ENCODE data around the gene MEI1.

The MEI1 gene

DNA sequence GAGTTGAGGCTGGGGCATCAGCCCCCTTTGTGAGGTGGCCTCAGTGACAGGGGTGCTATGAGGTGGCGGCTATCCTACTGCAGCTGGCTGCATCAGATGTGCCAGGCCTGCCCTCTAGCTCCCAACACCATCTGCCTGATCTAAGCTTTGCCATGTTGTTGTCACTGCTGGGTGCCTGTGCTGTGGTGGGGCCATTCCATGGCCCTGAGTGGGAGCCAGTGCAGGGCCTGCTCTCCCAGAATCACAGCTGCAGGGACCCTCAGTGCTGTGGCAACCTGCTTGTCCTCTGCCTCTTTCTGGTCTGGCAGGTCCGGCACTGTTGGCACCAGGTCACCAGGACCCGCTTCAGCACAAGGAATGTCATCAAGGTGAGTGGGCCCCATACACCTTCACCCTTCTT, 8.8 kb upstream of the MEI1 start:
- TF ChIP-seq, protein P1, sequence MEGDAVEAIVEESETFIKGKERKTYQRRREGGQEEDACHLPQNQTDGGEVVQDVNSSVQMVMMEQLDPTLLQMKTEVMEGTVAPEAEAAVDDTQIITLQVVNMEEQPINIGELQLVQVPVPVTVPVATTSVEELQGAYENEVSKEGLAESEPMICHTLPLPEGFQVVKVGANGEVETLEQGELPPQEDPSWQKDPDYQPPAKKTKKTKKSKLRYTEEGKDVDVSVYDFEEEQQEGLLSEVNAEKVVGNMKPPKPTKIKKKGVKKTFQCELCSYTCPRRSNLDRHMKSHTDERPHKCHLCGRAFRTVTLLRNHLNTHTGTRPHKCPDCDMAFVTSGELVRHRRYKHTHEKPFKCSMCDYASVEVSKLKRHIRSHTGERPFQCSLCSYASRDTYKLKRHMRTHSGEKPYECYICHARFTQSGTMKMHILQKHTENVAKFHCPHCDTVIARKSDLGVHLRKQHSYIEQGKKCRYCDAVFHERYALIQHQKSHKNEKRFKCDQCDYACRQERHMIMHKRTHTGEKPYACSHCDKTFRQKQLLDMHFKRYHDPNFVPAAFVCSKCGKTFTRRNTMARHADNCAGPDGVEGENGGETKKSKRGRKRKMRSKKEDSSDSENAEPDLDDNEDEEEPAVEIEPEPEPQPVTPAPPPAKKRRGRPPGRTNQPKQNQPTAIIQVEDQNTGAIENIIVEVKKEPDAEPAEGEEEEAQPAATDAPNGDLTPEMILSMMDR (IDR thresholded peaks at IDR 0.05; ENCODE audit: control insufficient read depth, extremely low read depth, insufficient read depth), result no peak
- no peak overlapping the region for H3K4me3 ChIP-seq (ENCODE audit: low read depth, low read length)
- DNase-seq (ENCODE audit: low read depth), result no peak

DNA sequence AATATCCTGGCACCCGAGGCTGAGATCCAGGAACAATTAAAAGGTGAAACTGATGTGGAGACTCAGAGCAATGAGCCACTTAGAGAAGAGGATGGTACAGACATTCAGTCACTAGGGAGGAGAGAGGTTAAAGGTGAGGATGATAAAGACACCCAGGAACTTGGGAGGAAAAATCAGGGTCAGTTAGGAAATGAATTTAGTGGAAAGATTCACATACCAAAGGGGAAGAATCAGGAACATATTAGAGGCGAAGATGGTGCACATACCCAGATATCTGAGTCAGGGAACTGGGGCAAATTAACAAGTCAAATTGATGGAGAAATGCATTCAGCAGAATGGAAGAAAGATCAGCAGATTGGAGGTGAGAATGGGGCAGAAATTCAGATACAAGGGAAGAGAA, 4.1 kb upstream of the MEI1 start:
- TF ChIP-seq, protein P1 (IDR thresholded peaks at IDR 0.05; ENCODE audit: control insufficient read depth, extremely low read depth, insufficient read depth), result no peak
- H3K4me3 ChIP-seq (ENCODE audit: low read depth, low read length), result no peak overlapping the region
- no peak for DNase-seq (ENCODE audit: low read depth)

DNA sequence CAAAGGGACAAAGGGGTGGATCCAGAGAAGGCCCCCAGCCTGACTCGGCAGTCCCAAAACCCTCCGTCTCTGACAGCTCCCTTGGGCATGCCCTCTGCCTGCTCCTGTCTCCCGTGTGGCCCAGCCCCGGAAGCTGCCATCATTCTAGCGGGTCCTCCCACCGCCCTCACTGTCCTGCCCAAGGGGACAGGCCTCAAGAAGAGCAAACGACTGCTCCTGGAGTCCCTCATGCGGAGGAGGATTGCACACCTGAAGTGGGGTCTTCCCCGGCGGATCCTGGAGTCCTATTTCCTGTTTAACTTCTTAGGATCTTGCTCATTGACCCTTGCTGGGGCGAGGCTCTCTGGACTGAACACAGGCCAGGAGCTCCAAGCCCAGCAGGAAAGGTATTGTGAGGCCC, 2.6 kb upstream of the MEI1 start:
- no peak for DNase-seq (ENCODE audit: low read depth)
- TF ChIP-seq, protein P1 (IDR thresholded peaks at IDR 0.05; ENCODE audit: control insufficient read depth, extremely low read depth, insufficient read depth), result no peak
- no peak overlapping the region for H3K4me3 ChIP-seq (ENCODE audit: low read depth, low read length)

DNA sequence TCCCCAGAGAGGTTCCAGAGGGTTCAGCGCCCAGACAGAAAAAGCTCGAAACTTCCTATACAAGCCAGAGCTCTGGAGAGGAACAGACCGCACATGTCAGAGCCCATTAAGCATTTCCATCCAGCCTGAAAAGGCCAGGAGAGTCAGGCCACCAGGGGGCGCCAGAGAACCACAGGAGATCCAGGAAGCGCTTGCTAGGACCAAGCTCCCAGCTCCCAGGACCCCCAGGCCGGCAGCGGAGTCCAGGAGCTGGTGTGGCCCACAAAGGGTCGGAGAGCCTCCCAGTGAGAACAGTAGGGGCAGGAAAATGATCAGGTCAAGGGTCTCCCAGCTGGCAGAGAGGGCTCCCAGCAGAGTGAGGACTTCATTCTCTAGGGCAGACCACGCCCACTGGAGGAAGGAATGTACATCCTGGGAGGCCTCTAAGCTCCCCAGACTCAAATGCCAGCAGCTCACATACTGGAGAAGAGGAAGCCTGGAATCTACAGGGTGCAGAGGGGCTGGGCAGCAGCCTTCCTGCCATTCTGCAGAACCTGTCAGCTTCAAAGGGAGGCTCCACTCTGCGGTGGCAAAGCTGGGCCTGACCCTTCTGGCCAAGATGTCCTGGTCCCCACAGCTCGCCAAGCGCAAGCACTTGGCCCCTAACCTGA, 2.1 kb upstream of the MEI1 start:
- TF ChIP-seq, protein P1 (IDR thresholded peaks at IDR 0.05; ENCODE audit: control insufficient read depth, extremely low read depth, insufficient read depth), result peak; percentile 83
- DNase-seq (ENCODE audit: low read depth), result no peak
- no peak overlapping the region for H3K4me3 ChIP-seq (ENCODE audit: low read depth, low read length)

DNA sequence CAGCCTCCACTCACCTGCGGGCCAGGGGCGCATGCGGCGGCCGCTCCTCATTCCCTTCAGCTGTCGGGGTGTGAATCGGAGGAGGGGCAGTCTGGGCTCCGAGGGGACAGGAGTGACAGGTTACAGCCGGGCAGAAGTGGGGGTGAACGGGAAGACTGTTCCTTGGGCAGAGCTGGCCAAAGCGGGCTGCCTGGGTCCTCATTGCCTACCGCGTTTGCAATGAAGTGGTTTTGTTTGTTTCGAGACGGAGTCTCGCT, 733 bp downstream of the MEI1 start:
- no peak for DNase-seq (ENCODE audit: low read depth)
- no peak overlapping the region for H3K4me3 ChIP-seq (ENCODE audit: low read depth, low read length)
- TF ChIP-seq, protein P1 (IDR thresholded peaks at IDR 0.05; ENCODE audit: control insufficient read depth, extremely low read depth, insufficient read depth), result no peak

DNA sequence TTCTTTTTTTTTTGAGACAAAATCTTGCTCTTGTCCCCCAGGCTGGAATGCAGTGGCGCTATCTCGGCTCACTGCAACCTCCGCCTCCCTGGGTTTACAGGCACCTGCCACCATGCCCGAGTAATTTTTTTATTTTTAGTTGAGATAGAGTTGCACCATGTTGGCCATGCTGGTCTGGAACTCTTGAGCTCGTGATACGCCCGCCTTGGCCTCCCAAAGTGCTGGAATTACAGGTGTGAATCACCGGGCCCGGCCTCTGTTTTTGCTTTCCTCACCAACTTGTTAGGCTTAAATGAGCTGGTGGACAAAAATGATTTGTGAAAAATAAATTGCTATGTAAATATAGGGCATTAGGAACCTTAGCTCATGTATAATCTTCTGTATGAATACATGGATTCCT, 3.5 kb downstream of the MEI1 start:
- TF ChIP-seq, protein P1 (IDR thresholded peaks at IDR 0.05; ENCODE audit: control insufficient read depth, extremely low read depth, insufficient read depth), result no peak
- DNase-seq (ENCODE audit: low read depth), result no peak
- no peak overlapping the region for H3K4me3 ChIP-seq (ENCODE audit: low read depth, low read length)

DNA sequence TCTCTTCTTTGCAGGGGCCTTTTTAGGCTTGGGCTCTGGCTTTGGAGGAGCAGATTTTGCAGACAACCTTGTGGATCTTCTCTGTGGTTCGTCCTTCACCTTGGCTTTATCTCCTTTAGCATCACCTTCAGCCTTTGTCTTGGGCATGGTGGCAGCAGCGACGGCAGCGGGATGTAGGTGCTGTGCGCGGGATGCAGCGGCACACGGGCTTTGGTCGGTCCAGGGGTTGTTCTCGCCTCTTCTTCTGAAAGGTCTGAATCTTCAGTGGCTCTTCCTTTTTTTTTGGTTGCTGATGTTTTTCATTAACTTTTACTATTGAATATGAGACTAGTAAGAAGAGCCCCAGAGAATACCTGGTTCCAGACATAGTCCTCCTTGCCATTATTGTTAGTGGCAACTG, 10.0 kb downstream of the MEI1 start:
- H3K4me3 ChIP-seq (ENCODE audit: low read depth, low read length), result no peak overlapping the region
- no peak for DNase-seq (ENCODE audit: low read depth)
- TF ChIP-seq, protein P1 (IDR thresholded peaks at IDR 0.05; ENCODE audit: control insufficient read depth, extremely low read depth, insufficient read depth), result no peak
